ENCODE data around the gene KIRREL1. TPM values are rescaled to one million over a fixed set of nuclear protein-coding genes. Genes with fewer than 3 reads are reported as not detected.

The KIRREL1 gene
- total RNA-seq, 1 experiment from 2014 or later = 145 TPM

DNA sequence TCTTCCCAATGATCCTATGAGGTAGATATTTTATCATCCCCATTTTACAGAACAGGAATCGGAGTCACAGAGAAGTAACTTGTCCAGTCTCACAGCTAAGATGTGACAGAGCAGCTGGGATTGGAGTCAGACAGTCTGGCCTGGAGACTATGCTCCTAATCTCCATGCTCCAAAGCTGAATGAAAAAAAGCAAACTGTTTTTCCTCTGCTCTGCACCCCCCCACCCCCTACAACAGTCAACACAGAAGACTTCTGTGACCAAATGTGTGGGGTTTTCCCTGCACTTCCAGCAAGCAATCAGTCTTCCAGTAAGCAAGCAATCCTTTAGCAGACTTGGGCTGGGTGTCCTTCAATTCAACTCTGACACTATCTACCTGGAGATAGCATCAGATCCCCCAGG lies 33.2 kb downstream of the KIRREL1 start:
- CTCF ChIA-PET = interaction anchor here (0.8 kb wide), 1 partner anchor 34 kb away, joined by 4 read pairs; no protein-coding TSS in a partner anchor
- Histone ChIP-seq H3K36me3 (ENCODE audit: control insufficient read depth, insufficient read depth, low read length) (no peaks in the 10 kb centered on the region), H3K27me3 (ENCODE audit: control insufficient read depth, insufficient read depth, low read length) (no peaks in the 10 kb centered on the region), H3K4me1 (ENCODE audit: control insufficient read depth, insufficient read depth, low read length) (peaks cover 87% of the 10 kb centered on the region), H3K27ac (ENCODE audit: low read length) (peak overlapping the region; percentile 85), H3K4me3 (ENCODE audit: low read depth in 2 of 2, low read length in 2 of 2) (no peak overlapping the region), H3K9me3 (ENCODE audit: control insufficient read depth, insufficient read depth, low read depth, low read length) (no peaks in the 10 kb centered on the region)
- intact Hi-C loops (cut with micrococcal nuclease; ENCODE audit: unreplicated experiment) (no loop called here), in situ Hi-C loops (cut with HindIII; ENCODE audit: low pct_unique_long_range_greater_than_20kb, low sequenced_read_pairs) (no loop called here)
- TF ChIP-seq TCF7L2 (IDR thresholded peaks at IDR 0.05; ENCODE audit: low read depth, low read length) (no peak), SIN3A (IDR thresholded peaks at IDR 0.05; ENCODE audit: borderline replicate concordance, insufficient read depth, low read depth, low read length) (no peak), POLR2AphosphoS5 (IDR thresholded peaks at IDR 0.05; ENCODE audit: low read depth, low read length) (no peak)
- TF ChIP-seq, protein P1, sequence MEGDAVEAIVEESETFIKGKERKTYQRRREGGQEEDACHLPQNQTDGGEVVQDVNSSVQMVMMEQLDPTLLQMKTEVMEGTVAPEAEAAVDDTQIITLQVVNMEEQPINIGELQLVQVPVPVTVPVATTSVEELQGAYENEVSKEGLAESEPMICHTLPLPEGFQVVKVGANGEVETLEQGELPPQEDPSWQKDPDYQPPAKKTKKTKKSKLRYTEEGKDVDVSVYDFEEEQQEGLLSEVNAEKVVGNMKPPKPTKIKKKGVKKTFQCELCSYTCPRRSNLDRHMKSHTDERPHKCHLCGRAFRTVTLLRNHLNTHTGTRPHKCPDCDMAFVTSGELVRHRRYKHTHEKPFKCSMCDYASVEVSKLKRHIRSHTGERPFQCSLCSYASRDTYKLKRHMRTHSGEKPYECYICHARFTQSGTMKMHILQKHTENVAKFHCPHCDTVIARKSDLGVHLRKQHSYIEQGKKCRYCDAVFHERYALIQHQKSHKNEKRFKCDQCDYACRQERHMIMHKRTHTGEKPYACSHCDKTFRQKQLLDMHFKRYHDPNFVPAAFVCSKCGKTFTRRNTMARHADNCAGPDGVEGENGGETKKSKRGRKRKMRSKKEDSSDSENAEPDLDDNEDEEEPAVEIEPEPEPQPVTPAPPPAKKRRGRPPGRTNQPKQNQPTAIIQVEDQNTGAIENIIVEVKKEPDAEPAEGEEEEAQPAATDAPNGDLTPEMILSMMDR (IDR thresholded peaks at IDR 0.05) = no peak
- TF ChIP-seq, protein P2, sequence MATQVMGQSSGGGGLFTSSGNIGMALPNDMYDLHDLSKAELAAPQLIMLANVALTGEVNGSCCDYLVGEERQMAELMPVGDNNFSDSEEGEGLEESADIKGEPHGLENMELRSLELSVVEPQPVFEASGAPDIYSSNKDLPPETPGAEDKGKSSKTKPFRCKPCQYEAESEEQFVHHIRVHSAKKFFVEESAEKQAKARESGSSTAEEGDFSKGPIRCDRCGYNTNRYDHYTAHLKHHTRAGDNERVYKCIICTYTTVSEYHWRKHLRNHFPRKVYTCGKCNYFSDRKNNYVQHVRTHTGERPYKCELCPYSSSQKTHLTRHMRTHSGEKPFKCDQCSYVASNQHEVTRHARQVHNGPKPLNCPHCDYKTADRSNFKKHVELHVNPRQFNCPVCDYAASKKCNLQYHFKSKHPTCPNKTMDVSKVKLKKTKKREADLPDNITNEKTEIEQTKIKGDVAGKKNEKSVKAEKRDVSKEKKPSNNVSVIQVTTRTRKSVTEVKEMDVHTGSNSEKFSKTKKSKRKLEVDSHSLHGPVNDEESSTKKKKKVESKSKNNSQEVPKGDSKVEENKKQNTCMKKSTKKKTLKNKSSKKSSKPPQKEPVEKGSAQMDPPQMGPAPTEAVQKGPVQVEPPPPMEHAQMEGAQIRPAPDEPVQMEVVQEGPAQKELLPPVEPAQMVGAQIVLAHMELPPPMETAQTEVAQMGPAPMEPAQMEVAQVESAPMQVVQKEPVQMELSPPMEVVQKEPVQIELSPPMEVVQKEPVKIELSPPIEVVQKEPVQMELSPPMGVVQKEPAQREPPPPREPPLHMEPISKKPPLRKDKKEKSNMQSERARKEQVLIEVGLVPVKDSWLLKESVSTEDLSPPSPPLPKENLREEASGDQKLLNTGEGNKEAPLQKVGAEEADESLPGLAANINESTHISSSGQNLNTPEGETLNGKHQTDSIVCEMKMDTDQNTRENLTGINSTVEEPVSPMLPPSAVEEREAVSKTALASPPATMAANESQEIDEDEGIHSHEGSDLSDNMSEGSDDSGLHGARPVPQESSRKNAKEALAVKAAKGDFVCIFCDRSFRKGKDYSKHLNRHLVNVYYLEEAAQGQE (IDR thresholded peaks at IDR 0.05; ENCODE audit: insufficient read depth in 1 of 2, low read depth in 2 of 2, low read length in 1 of 2) = no peak
- DNase-seq (ENCODE audit: low read depth, low spot score) (no peak), ATAC-seq (no peak)
- BruUV-seq (replicated peaks) = no TSS peak
- POLR2A ChIA-PET = no interaction called here

DNA sequence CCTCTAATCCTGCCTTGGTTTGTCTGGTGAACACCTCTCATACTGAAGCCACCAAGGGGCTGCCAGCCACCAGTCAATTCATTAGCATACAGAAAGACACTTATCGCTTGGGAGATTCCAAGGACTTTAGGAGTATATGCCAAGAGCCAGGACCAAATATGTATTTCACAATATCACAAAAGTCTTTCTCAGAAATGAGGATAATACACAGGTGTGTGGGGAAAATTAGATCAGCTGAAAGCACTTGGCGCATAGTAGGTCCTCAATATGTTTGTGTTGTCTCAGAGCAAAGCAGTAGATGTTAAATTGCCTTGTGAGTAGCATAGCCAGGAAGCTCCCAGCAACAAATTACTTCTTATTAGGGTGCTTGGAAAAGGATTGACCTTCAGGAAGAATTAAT lies 34.1 kb downstream of the KIRREL1 start:
- peaks cover 80% of the 10 kb centered on the region for H3K4me1 ChIP-seq (ENCODE audit: control insufficient read depth, insufficient read depth, low read length)
- in situ Hi-C loops (cut with HindIII; ENCODE audit: low pct_unique_long_range_greater_than_20kb, low sequenced_read_pairs) (no loop called here), intact Hi-C loops (cut with micrococcal nuclease; ENCODE audit: unreplicated experiment) (no loop called here)
- DNase-seq (ENCODE audit: low read depth, low spot score) (no peak), ATAC-seq (no peak)
- TF ChIP-seq, protein P2 (IDR thresholded peaks at IDR 0.05; ENCODE audit: insufficient read depth in 1 of 2, low read depth in 2 of 2, low read length in 1 of 2) = no peak
- TF ChIP-seq, protein P1 (IDR thresholded peaks at IDR 0.05) = no peak
- TF ChIP-seq TCF7L2 (IDR thresholded peaks at IDR 0.05; ENCODE audit: low read depth, low read length) (no peak), POLR2AphosphoS5 (IDR thresholded peaks at IDR 0.05; ENCODE audit: low read depth, low read length) (no peak), SIN3A (IDR thresholded peaks at IDR 0.05; ENCODE audit: borderline replicate concordance, insufficient read depth, low read depth, low read length) (no peak)
- ChIA-PET CTCF (interaction anchor here (0.5 kb wide), 1 partner anchor 28 kb away, joined by 11 read pairs; no protein-coding TSS in a partner anchor), POLR2A (no interaction called here)
- H3K27me3 ChIP-seq (ENCODE audit: control insufficient read depth, insufficient read depth, low read length) = no peaks in the 10 kb centered on the region
- no TSS peak for BruUV-seq (replicated peaks)
- no peaks in the 10 kb centered on the region for H3K9me3 ChIP-seq (ENCODE audit: control insufficient read depth, insufficient read depth, low read depth, low read length)
- H3K27ac ChIP-seq (ENCODE audit: low read length) = peak overlapping the region; percentile 85
- no peaks in the 10 kb centered on the region for H3K36me3 ChIP-seq (ENCODE audit: control insufficient read depth, insufficient read depth, low read length)
- H3K4me3 ChIP-seq (ENCODE audit: low read depth in 2 of 2, low read length in 2 of 2) = no peak overlapping the region

Data from Panc1 (cell line).